Measurements from ENCODE around the gene FBXW4. TPM values are rescaled to one million over a fixed set of nuclear protein-coding genes. Genes with fewer than 3 reads are reported as not detected.

Gene FBXW4
- total RNA-seq, 4 donors from 2014 or later = 50.0 to 73.5 (median 54.3) TPM

DNA sequence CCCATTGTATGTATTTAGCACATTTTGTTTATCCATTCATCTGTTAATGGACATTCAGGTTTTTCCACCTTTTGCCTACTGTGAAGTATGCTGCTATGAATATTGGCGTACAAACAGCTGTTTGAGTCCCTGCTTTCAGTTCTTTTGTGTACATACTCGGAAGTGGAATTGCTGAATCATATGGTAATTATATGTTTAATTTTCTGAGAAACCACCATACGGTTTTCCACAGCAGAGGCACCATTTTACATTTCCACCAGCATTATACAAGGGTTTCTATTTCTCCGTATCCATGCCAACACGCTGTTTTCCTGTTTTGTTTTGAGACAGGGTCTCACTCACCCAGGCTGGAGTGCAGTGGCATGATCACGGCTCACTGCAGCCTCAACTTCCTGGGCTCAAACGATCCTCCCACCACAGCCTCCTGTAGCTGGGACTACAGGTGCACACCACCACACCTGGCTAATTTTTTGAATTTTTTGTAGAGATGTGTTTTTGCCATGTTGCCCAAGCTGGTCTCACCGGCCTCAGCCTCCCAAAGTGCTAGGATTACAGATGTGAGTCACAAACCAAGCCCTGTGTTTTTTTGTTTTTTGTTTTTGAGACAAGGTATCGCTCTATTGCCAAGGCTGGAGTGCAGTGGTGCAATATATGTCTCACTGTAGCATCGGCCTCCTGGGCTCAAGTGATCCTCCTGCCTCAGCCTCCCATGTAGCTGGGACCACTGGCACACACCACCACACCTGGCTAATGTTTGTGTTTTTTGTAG, 22.1 kb upstream of the FBXW4 start:
- TF ChIP-seq, protein P1, sequence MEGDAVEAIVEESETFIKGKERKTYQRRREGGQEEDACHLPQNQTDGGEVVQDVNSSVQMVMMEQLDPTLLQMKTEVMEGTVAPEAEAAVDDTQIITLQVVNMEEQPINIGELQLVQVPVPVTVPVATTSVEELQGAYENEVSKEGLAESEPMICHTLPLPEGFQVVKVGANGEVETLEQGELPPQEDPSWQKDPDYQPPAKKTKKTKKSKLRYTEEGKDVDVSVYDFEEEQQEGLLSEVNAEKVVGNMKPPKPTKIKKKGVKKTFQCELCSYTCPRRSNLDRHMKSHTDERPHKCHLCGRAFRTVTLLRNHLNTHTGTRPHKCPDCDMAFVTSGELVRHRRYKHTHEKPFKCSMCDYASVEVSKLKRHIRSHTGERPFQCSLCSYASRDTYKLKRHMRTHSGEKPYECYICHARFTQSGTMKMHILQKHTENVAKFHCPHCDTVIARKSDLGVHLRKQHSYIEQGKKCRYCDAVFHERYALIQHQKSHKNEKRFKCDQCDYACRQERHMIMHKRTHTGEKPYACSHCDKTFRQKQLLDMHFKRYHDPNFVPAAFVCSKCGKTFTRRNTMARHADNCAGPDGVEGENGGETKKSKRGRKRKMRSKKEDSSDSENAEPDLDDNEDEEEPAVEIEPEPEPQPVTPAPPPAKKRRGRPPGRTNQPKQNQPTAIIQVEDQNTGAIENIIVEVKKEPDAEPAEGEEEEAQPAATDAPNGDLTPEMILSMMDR (IDR thresholded peaks at IDR 0.05) = no peak
- DNase-seq (ENCODE audit: low spot score) (no peak), ATAC-seq (ENCODE audit: low FRiP score) (no peak)

DNA sequence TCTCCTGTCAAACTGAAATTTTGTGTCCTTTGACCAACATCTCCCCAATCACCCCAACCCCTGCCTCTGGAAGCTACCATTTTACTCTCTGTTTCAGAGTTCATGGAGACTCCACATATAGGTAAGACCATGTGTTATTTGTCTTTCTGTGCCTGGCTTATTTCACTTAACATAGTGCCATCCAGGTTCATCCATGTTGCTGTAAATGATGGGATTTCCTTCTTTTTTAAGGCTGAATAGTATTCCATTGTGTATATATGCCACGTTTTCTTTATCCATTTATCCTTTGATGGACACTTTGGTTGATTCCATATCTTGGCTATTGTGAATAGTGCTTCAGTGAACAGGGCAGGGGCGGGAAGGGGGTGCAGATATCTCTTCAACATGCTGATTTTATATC, 18.0 kb upstream of the FBXW4 start:
- TF ChIP-seq, protein P1 (IDR thresholded peaks at IDR 0.05) = no peak
- no peak for DNase-seq (ENCODE audit: low spot score)

DNA sequence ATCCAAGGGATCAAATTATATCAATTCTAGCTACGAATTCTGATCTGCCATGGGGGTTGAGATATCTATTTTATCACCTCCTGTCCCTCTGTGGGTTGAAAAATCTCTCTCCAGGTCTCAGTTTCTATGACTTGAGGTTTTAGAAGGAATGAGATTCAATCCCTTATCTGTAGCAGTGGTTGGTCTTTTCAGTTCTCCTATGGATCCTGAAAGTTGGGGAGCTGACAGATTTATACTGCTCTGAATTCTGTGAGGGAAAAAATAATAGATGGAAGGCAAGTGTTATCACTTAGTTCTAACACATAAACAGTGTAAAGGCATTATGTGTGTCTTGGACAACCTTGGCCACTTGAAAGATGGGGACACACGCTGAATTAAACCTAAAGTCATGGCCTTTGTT, 15.8 kb upstream of the FBXW4 start:
- TF ChIP-seq, protein P1 (IDR thresholded peaks at IDR 0.05) = no peak
- ATAC-seq (ENCODE audit: low FRiP score) (no peak), DNase-seq (ENCODE audit: low spot score) (no peak)

More for the DNA sequence above, 18.0 kb upstream of the FBXW4 start:
- ATAC-seq (ENCODE audit: low FRiP score) = no peak

DNA sequence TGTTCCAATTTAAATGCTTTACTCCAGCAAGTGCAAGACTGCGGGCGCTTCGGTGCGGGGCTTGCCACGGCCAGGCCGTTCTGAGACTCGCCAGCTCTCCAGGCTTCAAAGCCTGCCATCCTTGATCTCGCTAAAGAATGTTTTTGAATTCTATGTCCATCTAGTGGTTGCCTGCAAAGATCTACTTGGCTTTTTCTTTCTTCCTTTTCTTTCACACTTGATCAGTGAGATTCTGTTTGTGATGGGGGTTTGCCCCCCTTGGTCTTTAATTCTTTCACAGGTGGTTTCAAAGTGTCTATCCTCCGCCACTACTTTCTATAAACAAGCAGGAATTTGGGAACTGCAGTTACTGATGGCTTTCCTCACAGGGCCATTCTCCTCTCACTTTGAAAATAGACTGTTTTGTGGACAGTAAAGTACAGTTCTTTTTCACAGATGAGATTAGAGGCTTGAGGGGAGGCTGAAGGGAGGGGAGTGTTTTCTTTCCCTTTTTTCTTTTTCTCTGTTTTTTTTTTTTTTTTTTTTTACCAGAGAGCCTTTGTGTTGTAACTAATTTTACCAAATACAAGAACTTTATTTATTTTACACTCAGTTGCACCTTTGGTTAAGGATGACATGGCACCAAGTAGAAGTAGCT, 15.2 kb upstream of the FBXW4 start:
- TF ChIP-seq, protein P1 (IDR thresholded peaks at IDR 0.05) = no peak
- no peak for DNase-seq (ENCODE audit: low spot score)
- ATAC-seq (ENCODE audit: low FRiP score) = no peak

DNA sequence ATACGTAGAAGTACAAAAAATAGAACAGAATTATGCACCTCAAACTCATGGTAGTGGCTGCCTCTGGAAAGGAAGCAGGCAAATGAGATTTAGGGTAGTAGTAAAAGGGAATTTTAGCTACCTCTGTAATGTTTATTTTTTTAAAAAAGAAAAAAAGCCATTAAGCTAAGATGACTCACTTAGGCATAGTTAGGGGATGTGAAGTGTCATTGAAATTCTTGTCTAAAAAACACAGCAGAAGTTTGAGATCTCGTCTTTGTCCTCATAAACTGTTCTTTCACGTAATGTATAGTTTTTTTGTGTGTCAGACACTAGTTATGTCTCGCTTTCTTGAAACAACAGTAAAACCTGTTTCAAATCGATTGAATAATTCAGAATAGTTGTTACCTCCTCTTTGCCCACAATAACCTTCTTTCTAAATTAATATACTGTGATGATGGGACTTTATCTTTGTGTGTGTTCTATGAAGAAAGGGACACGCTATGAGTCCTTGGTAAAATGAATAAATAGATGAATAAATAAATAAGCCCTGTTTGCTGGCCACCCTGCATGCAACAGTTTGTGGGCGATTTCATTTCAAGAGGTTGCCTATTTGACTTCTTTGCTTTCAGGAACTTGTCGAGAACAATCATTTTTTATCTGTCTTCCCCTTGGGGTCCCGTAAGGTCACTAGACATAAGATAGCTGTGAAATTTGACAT, 14.5 kb upstream of the FBXW4 start:
- DNase-seq (ENCODE audit: low spot score) (no peak), ATAC-seq (ENCODE audit: low FRiP score) (no peak)
- TF ChIP-seq, protein P1 (IDR thresholded peaks at IDR 0.05) = no peak

DNA sequence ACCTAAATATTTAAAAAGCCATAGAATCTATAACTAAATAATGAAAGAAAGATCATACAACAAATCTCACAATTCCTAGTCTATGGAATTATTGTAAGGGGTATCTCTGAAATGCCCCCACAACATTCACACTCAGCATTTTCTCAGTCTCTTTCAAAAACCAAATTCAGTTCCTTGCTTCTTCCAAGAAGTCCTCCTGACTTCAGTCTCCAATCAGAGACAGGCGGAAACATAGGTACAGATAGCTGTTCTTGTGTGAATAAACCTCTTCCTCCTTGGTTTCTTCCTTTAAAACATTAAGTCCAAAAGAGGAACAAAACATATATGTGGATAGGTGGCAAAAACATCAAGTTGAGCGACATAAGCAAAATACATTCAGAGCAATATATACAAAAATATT, 13.9 kb upstream of the FBXW4 start:
- DNase-seq (ENCODE audit: low spot score) (no peak), ATAC-seq (ENCODE audit: low FRiP score) (no peak)
- TF ChIP-seq, protein P1 (IDR thresholded peaks at IDR 0.05) = no peak

All from omental fat pad (tissue), 4 donors.